Measurements from ENCODE around the gene TCEA2.

The TCEA2 gene

GRCh38 chr20:64030371-64031134, 32.4 kb upstream of the TCEA2 start:
- TF ChIP-seq CTCF (IDR thresholded peaks at IDR 0.05; ENCODE audit: insufficient read depth, low read depth, low read length, missing control alignments): no peak
- no peak for DNase-seq (ENCODE audit: low read depth)
- no peak overlapping the region for H3K4me3 ChIP-seq (ENCODE audit: low read length)

GRCh38 chr20:64031822-64032314, 31.1 kb upstream of the TCEA2 start:
- no peak for TF ChIP-seq CTCF (IDR thresholded peaks at IDR 0.05; ENCODE audit: insufficient read depth, low read depth, low read length, missing control alignments)
- no peak for DNase-seq (ENCODE audit: low read depth)
- no peak overlapping the region for H3K4me3 ChIP-seq (ENCODE audit: low read length)

DNA sequence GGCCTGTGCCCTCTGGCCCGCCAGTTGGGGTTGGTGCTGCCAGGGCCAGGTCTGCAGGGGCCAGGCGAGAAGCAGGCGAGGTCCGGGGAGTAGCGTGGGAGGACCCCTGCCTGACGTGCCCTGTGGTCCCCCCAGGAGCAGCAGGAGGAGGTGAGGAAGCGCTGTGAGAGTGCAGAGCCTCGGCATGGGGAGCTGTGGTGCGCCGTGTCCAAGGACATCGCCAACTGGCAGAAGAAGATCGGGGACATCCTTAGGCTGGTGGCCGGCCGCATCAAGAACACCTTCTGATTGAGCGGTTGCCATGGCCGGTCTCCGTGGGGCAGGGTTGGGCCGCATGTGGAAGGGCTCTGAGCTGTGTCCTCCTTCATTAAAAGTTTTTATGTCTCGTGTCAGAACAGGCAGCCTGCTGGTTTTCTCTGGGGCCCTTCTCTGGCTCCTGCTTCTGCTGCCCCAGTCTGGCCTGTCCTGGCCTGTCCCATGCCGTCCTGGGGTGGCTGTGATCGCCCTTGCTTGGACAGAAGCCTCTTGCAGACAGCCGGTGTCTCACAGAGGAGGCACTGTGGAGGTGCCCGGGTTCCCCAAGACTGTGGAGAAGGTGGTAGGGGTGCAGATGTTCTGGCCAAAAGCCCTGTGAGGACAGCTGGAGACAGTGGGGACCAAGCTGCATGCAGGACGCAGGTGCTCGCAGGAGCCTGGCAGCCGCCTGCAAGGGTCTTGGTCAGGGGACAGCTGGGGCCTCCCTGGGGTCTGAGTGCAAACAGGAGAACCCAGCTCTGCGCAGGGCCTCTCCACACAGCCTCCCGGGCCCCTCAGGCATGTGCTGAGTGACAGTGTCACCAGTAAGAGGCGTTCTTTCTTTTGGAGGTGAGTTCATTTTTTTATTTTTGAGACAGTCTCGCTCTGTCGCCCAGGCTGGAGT, 30.0 kb upstream of the TCEA2 start:
- no peak overlapping the region for H3K4me3 ChIP-seq (ENCODE audit: low read length)
- DNase-seq (ENCODE audit: low read depth): no peak
- TF ChIP-seq CTCF (IDR thresholded peaks at IDR 0.05; ENCODE audit: insufficient read depth, low read depth, low read length, missing control alignments): no peak

DNA sequence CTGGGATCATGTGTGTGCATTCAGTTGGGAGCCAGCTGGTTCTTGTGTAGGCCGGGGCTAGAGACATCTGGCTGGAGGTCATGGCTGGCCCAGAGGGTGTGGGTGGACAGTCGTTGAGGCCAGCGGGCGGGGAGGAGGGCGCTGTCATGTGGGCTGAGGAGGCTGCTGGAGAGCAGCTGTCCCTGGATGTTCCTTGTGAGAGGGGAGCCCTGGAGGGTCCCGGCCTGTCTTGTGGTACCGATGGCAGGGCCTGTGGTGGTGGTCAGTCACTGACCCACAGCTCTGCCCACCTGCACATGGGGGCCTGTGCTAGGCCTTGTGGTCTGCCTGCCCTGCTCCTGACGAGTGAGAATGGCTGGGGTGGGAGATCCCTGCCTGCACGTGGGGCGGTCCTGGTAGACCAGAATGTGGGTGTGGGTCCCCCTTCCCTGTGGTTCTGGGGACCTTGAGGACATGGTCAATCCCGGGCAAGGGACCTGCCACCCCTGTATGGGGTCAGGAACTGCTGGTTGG, 29.0 kb upstream of the TCEA2 start:
- TF ChIP-seq CTCF (IDR thresholded peaks at IDR 0.05; ENCODE audit: insufficient read depth, low read depth, low read length, missing control alignments): no peak
- no peak for DNase-seq (ENCODE audit: low read depth)
- no peak overlapping the region for H3K4me3 ChIP-seq (ENCODE audit: low read length)

DNA sequence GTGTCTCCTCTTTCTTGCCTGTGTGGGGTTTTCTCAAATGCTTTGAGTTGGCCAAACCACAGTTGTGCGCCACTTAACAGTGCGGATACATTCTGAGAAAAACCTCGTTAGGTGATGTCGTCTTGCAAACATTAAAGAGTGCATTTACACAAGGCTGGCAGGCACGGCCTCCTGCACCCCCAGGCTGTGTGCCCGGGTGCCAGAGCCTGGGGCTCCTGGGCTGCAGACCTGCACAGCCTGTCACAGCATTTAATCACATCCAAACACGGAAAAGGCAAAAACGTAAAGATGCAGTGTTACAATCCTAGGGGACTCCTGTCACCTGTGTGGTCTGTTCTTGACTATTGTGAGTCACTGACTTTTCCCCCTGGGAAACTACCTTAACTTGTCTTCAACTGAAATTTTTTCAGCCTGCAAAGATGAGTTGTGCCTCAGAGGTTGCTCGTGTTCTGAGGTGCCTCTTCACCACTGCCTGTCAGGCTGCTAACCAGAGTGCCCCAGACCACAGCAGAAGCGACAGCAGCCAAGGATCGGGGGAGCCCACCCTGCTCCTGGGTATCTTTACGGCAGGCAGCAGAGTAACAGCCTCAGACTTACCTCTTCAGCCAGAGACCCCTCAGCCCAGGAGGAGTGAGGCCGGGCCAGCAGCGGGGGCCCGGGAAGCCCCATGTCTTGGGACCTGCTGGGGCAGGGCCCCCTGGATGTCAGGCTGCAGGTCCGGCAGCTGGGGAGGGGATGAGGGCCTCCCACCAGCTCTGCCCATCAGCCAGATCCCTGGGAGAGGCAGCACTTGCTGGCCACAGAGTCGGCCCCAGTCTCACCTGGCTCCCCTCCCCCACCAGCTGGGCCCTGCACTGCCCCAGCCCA, 27.7 kb upstream of the TCEA2 start:
- no peak for DNase-seq (ENCODE audit: low read depth)
- no peak for TF ChIP-seq CTCF (IDR thresholded peaks at IDR 0.05; ENCODE audit: insufficient read depth, low read depth, low read length, missing control alignments)
- H3K4me3 ChIP-seq (ENCODE audit: low read length): no peak overlapping the region

DNA sequence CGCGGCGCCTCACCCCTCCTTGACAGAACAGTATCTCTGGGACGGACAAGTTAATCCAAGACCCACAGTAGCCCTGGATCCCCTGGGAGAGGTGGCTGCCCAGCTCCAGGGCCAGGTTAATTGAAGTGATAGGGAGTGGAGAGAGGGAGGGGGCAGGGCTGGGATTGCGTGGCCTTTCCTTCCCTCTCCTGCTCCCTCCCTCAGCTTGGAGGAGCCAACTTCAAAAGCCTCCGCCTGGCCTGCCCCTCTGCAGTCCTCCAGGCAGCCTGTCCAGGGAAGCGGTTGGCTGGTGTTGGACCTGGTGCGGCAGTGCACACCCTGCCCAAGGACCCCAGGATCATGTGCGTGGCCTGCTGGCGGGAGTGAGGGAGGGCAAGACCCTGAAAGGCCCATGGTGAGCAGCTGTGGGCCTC, 27.1 kb upstream of the TCEA2 start, which contains the start of gene C20orf204:
C20orf204 (plus strand) TSS at position 250 of the 413 bp plus-strand sequence; CDS start at position 392, 142 bp downstream.
- H3K4me3 ChIP-seq (ENCODE audit: low read length): no peak within 1 kb of the TSS
- DNase-seq (ENCODE audit: low read depth): no peak
- no peak for TF ChIP-seq CTCF (IDR thresholded peaks at IDR 0.05; ENCODE audit: insufficient read depth, low read depth, low read length, missing control alignments)
